Common myeloid progenitor, CD34-positive (primary cell): ENCODE results near the gene RNF217.

Experiments used
- CTCF ChIA-PET: fragments of 350-600 bp; sonication (Branson Sonifier 250); formaldehyde crosslinking; loops from one replicate; lab custom pipeline; 2021; ENCODE audit warnings: antibody characterized with exemption; lab: Charles Lee
- POLR2A ChIA-PET: fragments of 350-600 bp; sonication (Branson Sonifier 250); formaldehyde crosslinking; loops from one replicate; lab custom pipeline; 2021; ENCODE audit warnings: antibody characterized with exemption; lab: Charles Lee
- DNase-seq, 3 donors: peaks; one replicate each; pipeline versions ENCODE4 v3.0.0 to v3.0.0-alpha.2; 2013
- H3K27ac ChIP-seq, 2 experiments: 1 replicate in 1 of 2; 2 replicates in 1 of 2; pipeline ENCODE4 v1.7.0; 2013; ENCODE audit warnings: inconsistent platforms in 2 of 2, low read length in 2 of 2, mild to moderate bottlenecking in 2 of 2, low read depth in 1 of 2, moderate library complexity in 1 of 2; ENCODE audit not compliant: severe bottlenecking in 2 of 2, insufficient read depth in 1 of 2, poor library complexity in 1 of 2
- H3K27me3 ChIP-seq, 5 experiments: replicated peaks in 2 of 5; 1 replicate in 3 of 5; 2 replicates in 2 of 5; pipeline versions ENCODE4 v1.6.1 to v1.7.0; 2013; ENCODE audit warnings: low read length in 4 of 5, mild to moderate bottlenecking in 2 of 5, moderate library complexity in 2 of 5, inconsistent platforms in 1 of 5; ENCODE audit not compliant: insufficient read depth in 5 of 5, control insufficient read depth in 4 of 5
- H3K36me3 ChIP-seq, 4 experiments: 1 replicate in 2 of 4; 2 replicates in 2 of 4; pipeline versions ENCODE4 v1.6.1 to v1.7.0; 2013; ENCODE audit warnings: low read length in 3 of 4, control low read depth in 1 of 4, mild to moderate bottlenecking in 1 of 4; ENCODE audit not compliant: control insufficient read depth in 4 of 4, insufficient read depth in 4 of 4
- H3K4me1 ChIP-seq, 4 experiments: 1 replicate in 3 of 4; 2 replicates in 1 of 4; pipeline versions ENCODE4 v1.6.1 to v1.7.1; 2013; ENCODE audit warnings: low read length in 3 of 4, mild to moderate bottlenecking in 3 of 4, control low read depth in 1 of 4, inconsistent platforms in 1 of 4, moderate library complexity in 1 of 4; ENCODE audit not compliant: control insufficient read depth in 4 of 4, insufficient read depth in 4 of 4; ENCODE audit errors: control extremely low read depth in 1 of 4
- H3K4me3 ChIP-seq, 7 experiments: 1 replicate in 4 of 7; 2 replicates in 3 of 7; pipeline versions ENCODE4 v1.5.1 to v1.7.0; 2013; ENCODE audit warnings: mild to moderate bottlenecking in 7 of 7, low read length in 6 of 7, moderate library complexity in 6 of 7, inconsistent platforms in 2 of 7, low read depth in 2 of 7, control low read depth in 1 of 7; ENCODE audit not compliant: insufficient read depth in 4 of 7, control insufficient read depth in 1 of 7; ENCODE audit errors: extremely low read depth in 1 of 7
- H3K9me3 ChIP-seq, 5 experiments: 1 replicate in 4 of 5; 2 replicates in 1 of 5; pipeline versions ENCODE4 v1.6.1 to v1.7.1; 2013; ENCODE audit warnings: low read length in 4 of 5, mild to moderate bottlenecking in 2 of 5, inconsistent platforms in 1 of 5, low read depth in 1 of 5, moderate library complexity in 1 of 5; ENCODE audit not compliant: control insufficient read depth in 4 of 5, insufficient read depth in 2 of 5; ENCODE audit errors: control extremely low read depth in 1 of 5
- WGBS: methylation state at CpG from one replicate; pipeline ENCODE4 v1.1.5; 2013; ENCODE audit not compliant: insufficient coverage; 5-methylcytosine and 5-hydroxymethylcytosine counted together

The RNF217 gene

GRCh38 chr6:125101631-125102030 is 139.4 kb downstream of the RNF217 start:
- no peak overlapping the region for H3K4me3 ChIP-seq
- POLR2A ChIA-PET = no interaction called here
- H3K4me1 ChIP-seq = peaks cover 0 to 5% (median 3%) of the 10 kb centered on the region in 4 experiments
- peaks cover 0 to 5% (median 3%) of the 10 kb centered on the region in 5 experiments for H3K27me3 ChIP-seq
- H3K36me3 ChIP-seq = no peaks in the 10 kb centered on the region
- no peaks in the 10 kb centered on the region for H3K9me3 ChIP-seq
- no peak overlapping the region for H3K27ac ChIP-seq
- WGBS = 95% methylated on average over 2 of the region's 2 CpGs
- CTCF ChIA-PET = no interaction called here
- DNase-seq = no peak

GRCh38 chr6:125102411-125102810 is 140.2 kb downstream of the RNF217 start:
- no peaks in the 10 kb centered on the region for H3K9me3 ChIP-seq
- no CpG with 5 or more reads among the region's 3 CpGs for WGBS
- ChIA-PET POLR2A (no interaction called here), CTCF (no interaction called here)
- no peak overlapping the region for H3K4me3 ChIP-seq
- no peak overlapping the region for H3K27ac ChIP-seq
- peaks cover 0 to 5% (median 3%) of the 10 kb centered on the region in 5 experiments for H3K27me3 ChIP-seq
- peaks cover 0 to 5% (median 3%) of the 10 kb centered on the region in 4 experiments for H3K4me1 ChIP-seq
- H3K36me3 ChIP-seq = no peaks in the 10 kb centered on the region
- DNase-seq = no peak

GRCh38 chr6:125102891-125103290 is 140.7 kb downstream of the RNF217 start:
- no CpG with 5 or more reads among the region's 2 CpGs for WGBS
- H3K9me3 ChIP-seq = no peaks in the 10 kb centered on the region
- peaks cover 0 to 4% (median under 1%) of the 10 kb centered on the region in 5 experiments for H3K27me3 ChIP-seq
- H3K4me3 ChIP-seq = no peak overlapping the region
- no peak overlapping the region for H3K27ac ChIP-seq
- no peak for DNase-seq
- no peaks in the 10 kb centered on the region for H3K36me3 ChIP-seq
- ChIA-PET POLR2A (no interaction called here), CTCF (no interaction called here)
- peaks cover 0 to 5% (median 3%) of the 10 kb centered on the region in 4 experiments for H3K4me1 ChIP-seq

- no peak overlapping the region for H3K27ac ChIP-seq
- POLR2A ChIA-PET = no interaction called here
- peaks cover 0 to 4% (median 0%) of the 10 kb centered on the region in 5 experiments for H3K9me3 ChIP-seq
- WGBS = 60% methylated on average over 3 of the region's 4 CpGs
- H3K4me3 ChIP-seq = no peak overlapping the region
- no peaks in the 10 kb centered on the region for H3K36me3 ChIP-seq
- DNase-seq = no peak
- H3K27me3 ChIP-seq = no peaks in the 10 kb centered on the region
- H3K4me1 ChIP-seq = peaks cover 0 to 5% (median 0%) of the 10 kb centered on the region in 4 experiments
- CTCF ChIA-PET = interaction anchor here (1.6 to 1.9 kb wide), 2 partner anchors 9 to 234 kb away, joined by 6 to 7 read pairs; no protein-coding TSS in a partner anchor
Measured at GRCh38 chr6:125104425-125104824, 142.2 kb downstream of the RNF217 start.

GRCh38 chr6:125107048-125107447 is 144.8 kb downstream of the RNF217 start:
- POLR2A ChIA-PET = no interaction called here
- Histone ChIP-seq H3K36me3 (no peaks in the 10 kb centered on the region), H3K27me3 (no peaks in the 10 kb centered on the region), H3K27ac (no peak overlapping the region), H3K4me1 (no peaks in the 10 kb centered on the region), H3K4me3 (no peak overlapping the region), H3K9me3 (peaks cover 2 to 26% (median 9%) of the 10 kb centered on the region in 5 experiments)
- CTCF ChIA-PET = no interaction called here
- DNase-seq = no peak
- 100% methylated on average over 1 of the region's 5 CpGs for WGBS

GRCh38 chr6:125107896-125108295 is 145.7 kb downstream of the RNF217 start:
- WGBS = no CpG with 5 or more reads among the region's 3 CpGs
- DNase-seq = no peak
- no peak overlapping the region for H3K4me3 ChIP-seq
- ChIA-PET CTCF (no interaction called here), POLR2A (no interaction called here)
- no peaks in the 10 kb centered on the region for H3K27me3 ChIP-seq
- H3K36me3 ChIP-seq = no peaks in the 10 kb centered on the region
- no peak overlapping the region for H3K27ac ChIP-seq
- H3K4me1 ChIP-seq = no peaks in the 10 kb centered on the region
- H3K9me3 ChIP-seq = peaks cover 5 to 33% (median 11%) of the 10 kb centered on the region in 5 experiments

GRCh38 chr6:125110056-125110455 is 147.8 kb downstream of the RNF217 start:
- WGBS = no CpG with 5 or more reads among the region's 1 CpG
- Histone ChIP-seq H3K9me3 (peaks cover 5 to 33% (median 11%) of the 10 kb centered on the region in 5 experiments), H3K4me3 (no peak overlapping the region), H3K36me3 (no peaks in the 10 kb centered on the region), H3K27ac (no peak overlapping the region), H3K27me3 (no peaks in the 10 kb centered on the region), H3K4me1 (no peaks in the 10 kb centered on the region)
- ChIA-PET POLR2A (no interaction called here), CTCF (interaction anchor here (4.9 kb wide), 1 partner anchor 238 kb away, joined by 81 read pairs; no protein-coding TSS in a partner anchor)
- no peak for DNase-seq
